HG02623 (cell line): ENCODE results near the gene MYH15.

Source experiments
- ATAC-seq: cut with Tn5 transposase; IDR thresholded peaks from one replicate; pipeline ENCODE4 v1.9.1; 2021; ENCODE audit warnings: moderate library complexity; ENCODE audit not compliant: unreplicated experiment

MYH15 gene

DNA sequence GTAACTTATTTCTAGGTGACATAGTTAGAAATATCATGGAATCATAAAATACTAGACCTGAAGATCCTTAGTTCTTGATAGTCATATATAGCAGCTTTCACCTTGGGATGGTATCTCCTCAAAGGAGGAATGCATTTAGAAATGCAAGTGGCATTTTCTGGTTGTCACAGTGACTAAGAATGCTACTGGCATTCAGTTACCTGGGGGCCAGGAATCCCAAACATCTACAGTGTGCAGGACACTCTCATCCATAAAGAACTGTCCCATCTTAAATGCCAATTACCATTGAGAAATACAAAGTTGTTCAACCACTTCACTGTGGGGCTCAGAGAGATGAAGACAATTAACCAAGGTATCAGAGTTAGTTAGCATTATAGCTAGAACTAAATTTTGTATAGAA lies 36.7 kb downstream of the MYH15 start:
- no peak for ATAC-seq

DNA sequence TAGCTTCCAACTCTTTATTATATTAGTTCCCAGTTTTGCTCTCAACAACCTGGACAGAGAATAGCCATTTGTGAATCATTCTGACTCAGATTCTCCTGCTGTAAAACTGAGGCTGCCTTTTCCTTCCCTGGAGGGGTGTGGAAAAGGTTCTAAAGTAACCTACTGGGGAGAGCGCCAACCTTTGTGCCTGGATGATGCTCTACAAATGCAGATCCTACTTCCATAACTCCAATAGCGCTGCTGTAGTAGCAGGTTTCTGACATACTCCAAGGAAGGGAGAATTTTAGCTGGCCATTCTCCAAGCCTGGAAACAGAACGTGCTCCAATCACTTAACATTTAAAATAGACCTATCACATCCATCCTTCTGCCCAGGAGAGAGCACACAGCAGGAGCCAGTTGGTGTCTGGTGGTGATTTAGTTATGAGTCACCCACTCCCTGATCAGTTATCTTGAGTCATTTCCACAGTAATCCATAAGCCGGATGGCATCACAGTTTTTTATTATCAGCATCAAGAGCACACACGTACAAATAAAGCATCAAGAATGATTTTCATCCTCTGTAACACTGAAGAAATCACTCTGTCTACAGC lies 38.3 kb downstream of the MYH15 start:
- ATAC-seq, result no peak

DNA sequence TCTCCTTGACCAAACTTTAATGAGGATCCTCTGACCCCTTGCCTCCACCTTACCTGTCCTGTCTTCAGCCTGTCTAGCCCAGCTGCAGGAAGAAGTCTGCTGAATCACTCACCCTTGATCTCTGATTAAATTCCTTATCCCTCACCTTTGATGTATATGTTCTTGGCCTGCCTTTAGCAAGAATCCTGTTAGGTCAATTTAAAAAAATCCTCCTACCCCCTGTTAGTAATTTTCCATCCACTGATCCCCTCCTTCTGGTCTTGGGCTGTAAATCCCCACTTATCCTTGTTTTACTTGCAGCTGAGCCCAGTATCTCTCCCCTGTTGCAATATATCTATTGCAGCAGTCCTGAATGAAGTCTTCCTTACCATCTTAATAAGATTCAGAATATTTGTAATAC lies 39.0 kb downstream of the MYH15 start:
- ATAC-seq, result no peak

DNA sequence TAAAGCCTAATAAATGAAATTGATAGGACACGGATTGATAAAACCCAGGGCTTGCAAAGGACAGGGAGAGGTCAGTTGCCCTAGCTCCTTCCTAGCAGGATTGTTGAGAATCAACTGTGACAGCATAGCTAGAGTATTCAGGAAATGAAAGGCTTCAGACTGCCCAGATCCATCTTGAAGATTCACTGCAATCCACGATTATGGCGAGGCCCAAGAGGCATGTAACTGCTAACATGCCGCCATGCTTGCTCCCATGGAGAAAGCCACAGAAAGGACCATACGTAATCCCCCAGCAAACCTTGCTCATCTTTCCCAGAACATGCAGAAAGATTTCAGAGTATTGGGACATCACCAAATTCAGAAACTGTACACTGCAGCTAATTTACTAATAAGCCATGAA lies 41.3 kb downstream of the MYH15 start:
- ATAC-seq, result no peak

DNA sequence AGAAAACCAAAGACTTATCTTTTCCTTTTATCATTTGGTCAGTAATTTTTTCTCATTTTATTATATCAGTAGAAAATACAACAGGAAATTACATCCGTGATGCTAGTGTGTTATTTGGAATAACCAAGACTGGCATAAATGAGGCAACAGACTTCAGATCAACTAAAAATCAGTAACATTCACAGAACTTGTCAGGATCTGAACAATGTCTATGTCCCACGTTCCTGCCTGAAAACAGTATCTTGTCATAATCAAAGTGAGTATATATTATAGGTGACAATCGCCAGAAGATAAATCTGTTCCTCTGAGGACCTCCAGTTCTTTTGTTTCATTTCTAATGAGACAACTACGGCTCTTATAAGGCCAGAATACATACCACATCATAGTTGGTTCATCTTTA lies 41.8 kb downstream of the MYH15 start:
- no peak for ATAC-seq

DNA sequence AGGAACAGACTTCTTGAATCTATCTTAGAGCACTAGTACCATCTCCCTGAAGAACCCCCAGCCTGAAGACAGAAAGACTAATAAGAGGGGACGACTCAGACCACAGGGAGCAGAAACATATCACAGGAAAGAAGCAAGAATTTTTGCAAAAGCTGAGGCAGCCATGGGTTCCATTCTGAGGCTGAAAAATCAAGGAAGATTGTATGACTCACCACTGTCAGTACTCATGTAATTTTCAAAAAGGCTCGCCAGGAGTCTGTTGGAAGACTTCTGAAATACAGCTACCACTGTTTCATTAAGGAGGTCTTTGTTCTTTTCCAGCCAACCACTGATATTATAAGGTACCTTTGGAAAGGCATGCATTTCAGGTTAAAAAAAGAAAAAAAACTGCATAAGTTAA lies 47.5 kb downstream of the MYH15 start:
- ATAC-seq, result no peak

DNA sequence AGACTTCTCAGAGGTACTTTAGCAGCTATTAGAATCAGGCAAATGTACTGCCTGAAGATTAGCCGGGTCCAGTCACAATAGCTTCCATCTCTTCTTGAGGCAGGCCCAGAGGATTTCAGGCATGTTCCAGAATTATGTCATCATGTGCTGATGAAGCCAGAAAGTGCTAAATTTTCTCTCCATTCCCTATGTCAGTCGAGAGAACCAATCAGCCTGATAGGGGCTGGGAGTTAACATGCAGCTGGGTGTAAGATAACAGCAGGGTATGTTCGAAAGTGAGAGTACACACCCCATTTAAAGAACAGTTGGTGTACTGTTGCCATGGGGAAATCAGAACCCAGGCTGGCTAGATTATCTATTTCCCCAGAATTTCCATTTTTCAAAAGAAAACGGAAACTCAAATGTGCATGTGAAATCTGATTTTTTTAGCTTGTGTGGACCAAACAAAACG lies 48.7 kb downstream of the MYH15 start:
- no peak for ATAC-seq

DNA sequence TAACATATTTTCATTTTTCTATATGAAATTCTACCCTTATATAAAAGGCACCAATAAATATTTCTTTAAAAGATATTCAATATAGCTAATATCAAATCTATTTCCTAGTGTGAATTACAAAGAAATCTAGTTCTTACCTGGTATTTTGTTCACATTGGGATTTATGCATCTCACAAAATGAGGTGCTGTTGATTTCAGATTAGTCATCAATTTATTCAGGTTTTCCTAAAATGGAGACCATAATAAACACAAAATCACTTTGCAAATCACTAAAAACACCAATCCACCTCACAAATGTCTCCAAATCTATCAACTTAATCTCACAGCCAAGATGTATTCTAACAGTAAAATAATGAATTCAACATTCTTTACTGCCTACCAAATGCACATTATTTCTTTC lies 51.2 kb downstream of the MYH15 start:
- ATAC-seq, result no peak

DNA sequence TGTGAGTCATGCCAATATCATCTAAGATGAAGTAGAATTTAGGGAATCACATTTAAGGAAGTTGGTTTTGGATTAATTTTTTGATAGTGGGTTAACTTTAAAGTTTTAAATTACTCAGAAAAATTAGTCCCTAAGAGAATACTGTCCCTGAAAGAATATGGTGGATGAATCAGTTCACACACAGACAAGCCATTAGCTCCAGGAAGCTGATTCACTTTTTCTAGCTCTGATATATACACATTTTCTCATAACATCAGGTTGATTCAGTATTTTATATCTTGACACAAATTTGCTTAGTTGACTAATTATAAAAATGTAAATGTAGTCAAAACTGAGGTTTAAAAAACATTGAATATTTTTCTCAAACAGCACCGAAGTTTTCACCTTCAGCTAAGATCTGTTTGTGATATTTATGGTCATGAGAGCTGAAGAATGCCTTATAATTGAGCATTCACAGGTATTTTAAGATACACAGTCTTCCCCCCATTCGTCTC lies 55.1 kb downstream of the MYH15 start:
- no peak for ATAC-seq

DNA sequence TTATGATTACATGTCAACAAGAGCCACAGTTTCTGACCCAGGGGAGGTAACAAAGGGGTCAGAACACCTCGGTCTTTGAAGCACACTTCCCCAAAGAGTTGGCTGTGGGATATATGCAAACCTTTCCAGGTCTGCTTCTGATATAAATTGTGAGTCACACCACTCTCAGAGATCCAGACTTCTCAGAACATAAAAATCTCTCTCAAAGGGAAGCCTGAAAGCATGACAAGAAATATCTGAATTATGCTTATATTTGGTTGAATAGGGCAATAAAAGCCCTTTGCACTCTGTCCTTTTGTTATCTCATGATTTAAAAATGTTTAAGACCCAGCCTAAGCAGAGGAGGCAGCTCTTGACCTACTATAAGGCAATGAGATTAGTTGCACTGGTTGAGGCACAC lies 56.8 kb downstream of the MYH15 start:
- ATAC-seq, result no peak

DNA sequence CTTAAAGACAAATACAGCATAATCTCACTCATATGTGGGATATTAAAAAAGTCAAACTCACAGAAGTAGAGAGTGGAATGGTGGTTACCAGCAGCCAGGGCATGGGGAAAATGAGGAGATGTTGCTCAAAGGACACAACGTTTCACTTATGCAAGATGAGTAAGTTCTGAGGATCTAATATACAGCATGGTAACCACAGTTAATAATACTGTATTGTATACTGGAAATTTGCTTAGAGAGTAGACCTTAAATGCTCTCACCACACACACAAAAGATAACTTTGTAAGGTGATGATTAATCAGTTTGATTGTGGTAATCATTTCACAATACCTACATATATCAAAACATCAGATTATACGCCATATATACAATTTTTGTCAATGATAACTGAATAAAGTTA lies 60.0 kb downstream of the MYH15 start:
- ATAC-seq, result no peak

DNA sequence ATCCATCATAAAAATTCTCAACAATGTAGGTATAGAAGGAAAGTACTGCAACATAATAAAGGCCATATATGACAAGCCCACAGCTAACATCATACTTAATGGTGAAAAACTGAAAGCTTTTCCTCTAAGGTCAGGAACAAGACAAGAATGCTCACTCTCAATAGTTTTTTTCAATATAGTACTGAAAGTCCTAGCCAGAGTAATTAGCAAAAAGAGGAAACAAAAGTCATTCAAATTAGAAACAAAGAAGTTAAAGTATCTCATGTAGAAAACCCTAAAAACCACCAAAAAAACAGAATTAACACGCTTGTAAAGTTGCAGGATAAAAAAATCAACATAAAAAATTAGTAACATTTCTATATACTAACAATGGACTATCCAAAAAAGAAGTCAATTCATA lies 61.8 kb downstream of the MYH15 start:
- ATAC-seq, result no peak

DNA sequence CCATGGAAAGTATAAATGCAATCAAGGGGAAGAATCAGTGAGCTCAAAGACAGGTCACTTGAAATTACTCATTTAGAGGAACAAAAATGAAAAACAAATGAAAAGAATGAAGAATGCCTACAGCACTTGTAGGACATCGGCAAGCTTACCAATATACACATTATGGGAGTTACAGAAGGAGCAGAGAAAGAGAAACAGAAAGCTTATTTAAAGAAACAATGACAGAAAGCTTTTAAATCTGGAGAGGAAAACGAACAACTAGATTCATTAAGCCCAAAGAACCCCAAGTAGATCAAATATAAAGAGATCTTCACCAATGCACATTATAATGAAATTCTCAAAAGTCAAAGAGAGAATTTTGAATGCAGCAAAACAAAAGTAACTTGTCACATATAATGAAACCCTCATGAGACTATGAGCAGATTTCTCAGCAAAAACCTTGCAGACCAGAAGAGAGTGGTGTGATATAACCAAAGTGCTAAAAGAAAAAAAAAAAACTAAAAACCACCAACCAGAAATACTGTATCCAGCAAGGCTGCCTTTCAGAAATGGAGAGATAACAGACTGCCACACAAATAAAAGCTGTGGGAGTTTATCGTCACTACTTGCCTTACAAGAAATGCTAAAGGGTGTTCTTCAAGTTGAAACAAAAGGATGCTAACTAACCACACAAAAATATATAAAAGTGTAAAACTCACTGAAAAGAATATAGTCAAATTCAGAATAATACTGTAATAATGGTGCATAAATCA lies 63.1 kb downstream of the MYH15 start:
- ATAC-seq, result no peak

DNA sequence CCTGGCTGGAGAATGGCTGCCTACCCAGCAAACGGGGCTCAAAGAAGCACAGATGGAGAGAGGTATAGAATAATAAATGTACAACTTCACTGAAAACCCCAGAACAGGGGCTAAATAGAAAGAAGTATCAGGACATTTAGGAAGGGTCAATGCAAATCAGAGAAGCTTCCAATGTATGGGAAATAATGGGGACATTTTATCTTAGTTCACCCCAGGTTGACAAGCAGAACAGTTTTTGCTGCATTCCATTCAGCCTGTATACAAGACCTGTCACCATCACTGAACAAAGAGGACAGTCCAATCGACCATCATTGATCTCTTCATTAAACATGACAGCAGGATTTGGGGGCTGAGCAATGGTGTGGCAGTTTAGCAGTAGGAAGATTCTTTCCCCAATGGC lies 68.1 kb downstream of the MYH15 start:
- no peak for ATAC-seq

DNA sequence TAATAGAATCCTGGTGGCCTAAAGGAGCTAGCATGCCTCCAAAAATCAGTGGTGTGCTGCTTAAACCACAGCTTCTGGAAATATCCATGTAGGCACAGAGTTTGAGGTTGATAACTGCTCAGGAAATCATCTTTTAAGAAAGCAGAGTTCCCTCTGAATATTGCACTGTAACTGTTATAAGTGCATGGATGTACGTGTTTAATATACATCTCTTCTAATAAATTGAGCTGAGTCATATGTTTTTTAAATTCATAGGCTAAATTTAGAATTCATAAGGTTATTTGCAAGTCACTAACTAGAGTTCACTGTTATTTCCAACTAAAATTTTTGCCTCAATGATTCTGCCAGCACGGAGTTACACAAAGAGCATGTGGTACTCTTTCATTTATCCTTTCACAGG lies 68.9 kb downstream of the MYH15 start:
- no peak for ATAC-seq

DNA sequence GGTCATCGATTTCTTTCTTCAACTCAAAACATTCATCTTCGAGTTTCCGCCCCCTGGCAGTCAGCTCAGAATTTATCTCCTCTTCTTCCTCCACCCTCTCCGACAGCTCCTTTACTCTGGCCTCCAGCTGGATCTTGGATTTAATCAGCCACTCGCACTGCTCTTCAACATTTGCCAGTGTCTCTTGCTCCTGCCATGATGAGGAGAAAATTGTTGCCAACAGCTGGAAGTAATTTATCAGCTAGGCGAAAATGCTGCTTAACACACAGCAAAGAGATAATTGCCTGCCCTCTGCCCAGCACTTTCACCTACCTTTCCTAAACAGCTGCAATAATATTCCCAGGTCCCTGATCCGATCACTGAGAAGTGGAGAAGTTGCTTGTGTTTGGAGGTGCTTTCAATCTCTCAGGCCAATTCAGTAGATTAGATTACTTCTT lies 69.3 kb downstream of the MYH15 start:
- no peak for ATAC-seq

DNA sequence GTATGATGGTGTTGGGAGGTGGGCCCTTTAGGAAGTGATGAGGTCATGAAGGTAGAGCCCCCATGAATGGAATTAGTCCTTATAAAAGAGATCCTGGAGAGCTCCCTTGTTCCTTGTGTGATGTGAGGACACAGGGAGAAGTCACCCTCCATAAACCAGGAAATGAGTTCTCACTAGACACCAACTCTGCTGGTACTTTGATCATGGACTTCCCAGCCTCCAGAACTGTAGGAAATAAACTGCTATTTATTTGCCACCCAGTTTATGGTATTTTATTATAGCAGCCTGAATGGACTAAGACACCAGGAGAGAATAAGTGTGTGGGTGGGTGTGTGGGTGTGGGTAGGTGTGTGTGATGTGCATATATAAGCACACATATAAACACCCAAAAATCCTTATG lies 71.9 kb downstream of the MYH15 start:
- no peak for ATAC-seq

DNA sequence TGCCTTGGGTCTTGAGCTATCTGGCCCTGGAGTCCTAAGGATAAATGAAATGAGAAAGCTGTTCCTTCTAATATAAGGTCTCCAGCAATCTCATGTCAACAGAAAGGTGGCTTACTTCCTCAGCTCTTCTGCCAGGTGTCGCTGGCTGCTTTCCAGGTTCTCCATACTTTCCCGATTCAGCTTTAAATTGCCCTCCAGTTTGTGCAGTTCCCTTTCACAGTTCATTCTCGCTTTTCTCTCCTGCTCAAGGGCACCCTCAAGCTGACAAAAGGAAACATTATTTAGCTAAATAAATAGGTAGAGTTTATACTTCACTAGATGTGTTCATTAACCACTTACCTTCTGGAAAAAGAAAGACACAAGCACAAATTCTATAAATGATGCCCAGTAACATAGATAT lies 73.0 kb downstream of the MYH15 start:
- ATAC-seq, result no peak

DNA sequence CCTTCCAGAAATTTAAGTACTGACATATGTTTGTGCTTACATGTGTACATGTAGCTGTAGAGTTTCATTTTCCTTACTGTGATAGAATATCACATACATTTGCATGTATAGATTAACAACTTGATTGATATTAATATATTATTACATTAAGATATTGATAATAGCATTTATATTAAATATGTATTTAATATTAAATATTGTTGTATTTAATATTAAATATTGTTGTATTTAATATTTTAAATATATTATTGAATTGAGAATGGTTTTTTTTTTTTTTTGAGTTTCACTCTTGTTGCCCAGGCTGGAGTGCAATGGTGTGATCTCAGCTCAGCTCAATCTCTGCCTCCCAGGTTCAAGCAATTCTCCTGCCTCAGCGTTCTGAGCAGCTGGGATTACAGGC lies 76.5 kb downstream of the MYH15 start:
- ATAC-seq, result no peak

DNA sequence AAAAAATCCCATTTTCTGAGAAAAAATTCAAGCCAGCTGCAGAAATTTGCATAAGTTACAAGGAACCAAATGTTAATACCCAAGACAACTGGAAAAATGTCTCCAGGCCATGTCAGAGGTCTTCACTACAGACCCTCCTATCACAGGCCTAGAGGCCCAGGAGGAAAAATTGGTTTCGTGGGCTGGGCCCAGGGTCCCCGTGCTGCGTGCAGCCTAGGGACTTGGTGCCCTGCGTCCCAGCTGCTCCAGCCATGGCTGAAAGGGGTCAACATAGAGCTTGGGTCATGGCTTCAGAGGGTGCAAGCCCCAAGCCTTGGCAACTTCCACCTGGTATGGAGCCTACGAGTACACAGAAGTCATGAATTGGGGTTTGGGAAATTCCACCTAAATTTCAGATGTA lies 78.0 kb downstream of the MYH15 start:
- ATAC-seq, result no peak

DNA sequence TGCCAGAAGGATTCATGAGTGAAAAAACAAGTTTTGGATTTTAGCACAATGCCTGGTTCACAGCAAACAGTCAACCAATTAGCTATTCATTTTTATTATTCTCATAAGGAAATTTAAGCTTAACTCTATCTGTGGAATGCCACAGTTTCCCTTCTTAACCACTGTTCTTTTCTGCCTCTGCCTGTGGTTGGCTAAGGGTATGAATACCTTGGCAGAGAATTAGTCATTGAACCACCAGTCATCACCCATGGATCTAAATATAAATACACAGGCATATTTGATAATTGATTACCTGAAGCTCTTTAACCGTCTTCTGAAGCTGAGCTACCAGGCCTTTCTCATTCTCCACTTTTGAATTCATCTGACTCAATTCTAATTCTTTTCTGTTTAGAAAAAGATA lies 79.9 kb downstream of the MYH15 start:
- no peak for ATAC-seq

DNA sequence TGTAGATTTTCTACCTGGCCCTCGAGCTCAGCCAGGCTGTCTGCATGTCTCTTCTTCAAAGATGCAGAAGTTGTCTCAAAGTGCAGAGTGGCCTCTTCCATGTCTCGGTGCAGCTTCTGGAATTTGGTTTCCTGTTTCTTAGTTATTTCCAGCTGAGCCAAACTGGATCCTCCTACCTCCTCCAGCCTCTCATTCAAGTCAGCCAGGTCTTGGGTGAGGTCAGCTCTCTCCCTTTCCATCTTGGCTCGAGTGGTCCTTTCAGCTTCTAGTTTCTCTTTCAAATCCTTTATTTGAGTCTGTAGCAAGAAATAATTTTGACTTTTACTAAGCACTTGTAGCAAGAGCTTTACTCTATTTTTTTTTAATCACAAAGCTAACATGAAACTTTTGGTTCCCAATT lies 81.8 kb downstream of the MYH15 start:
- no peak for ATAC-seq

DNA sequence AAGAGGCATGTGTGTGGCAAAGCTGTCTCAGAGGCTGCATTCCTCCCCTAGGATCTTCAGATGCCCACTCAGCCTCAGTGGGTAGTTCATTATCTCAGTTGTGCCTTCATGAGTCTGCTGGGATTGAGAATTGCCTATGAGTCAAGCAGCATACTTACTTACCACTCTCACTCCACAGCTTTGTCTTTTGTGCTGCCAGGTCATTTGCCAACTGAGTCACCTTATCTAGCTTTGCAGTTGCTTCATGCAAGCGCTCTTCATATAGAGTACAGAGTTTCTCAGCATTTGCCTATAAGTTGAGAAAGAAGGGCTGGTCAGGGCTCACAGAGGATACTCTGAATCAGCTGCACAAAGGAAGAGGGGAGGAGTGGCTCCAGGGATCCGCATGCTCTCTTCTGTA lies 89.5 kb downstream of the MYH15 start:
- no peak for ATAC-seq
